ENCODE results near the gene APAF1.
A peak's percentile ranks its signal among the peaks of the same experiment; 100 is the strongest.

APAF1 gene

DNA sequence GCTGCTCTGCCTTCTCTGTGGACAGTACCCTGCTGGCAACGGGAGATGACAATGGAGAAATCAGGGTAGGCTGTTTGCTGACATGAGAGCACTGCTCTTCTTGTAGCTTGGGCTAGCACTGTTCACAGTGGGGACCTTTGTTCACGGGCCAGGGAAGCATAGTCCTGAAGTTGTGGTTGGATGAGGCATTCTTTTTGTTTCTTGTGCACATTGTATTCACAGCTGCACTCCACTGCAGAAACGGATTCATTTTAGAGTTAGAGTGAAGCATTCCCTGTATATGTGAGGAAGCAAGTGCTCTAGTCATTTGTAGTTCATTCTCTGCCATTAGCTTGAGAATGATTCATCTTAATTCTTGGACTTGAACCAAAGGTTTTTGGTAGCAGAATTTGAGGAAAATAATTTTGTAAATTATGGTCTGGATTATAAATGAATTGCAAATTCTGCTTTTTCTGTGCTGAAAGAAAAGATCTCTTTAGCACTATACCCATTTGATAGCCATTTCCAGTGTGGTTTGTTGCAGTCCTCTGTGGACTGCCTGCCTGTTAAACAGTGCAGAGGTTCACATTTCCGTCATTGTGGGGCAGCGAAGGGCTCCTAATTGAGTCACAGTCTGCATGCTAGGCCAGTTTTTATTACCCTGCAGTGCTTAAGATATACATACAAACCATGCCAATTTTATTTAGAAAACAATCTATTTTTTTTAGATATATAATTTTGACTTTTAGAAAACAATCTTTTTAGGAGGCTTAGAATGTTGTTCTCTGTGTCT is 80.6 kb downstream of the APAF1 start:
- DNase-seq: no peak

GRCh38 chr12:98727196-98727595 is 82.1 kb downstream of the APAF1 start:
- DNase-seq: no peak

DNA sequence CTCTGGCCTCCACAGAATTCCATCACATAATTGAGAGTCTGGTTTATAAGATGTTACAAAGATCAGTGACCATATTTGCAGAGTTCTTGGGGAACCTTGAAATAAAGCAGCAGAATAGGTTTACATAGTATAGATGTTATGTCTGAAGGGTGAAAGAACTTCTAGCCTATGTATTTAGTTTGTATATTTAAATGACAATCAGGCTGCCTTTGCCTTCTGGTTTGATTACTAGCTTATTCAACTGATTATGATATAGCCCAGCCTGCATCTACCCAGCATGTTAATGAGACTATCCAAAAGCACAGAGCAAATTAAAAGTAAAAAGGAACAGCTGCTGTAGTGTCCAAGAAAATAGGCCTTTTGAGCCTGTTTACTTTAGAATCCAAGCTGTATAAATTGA is 85.3 kb downstream of the APAF1 start:
- DNase-seq: no peak

DNA sequence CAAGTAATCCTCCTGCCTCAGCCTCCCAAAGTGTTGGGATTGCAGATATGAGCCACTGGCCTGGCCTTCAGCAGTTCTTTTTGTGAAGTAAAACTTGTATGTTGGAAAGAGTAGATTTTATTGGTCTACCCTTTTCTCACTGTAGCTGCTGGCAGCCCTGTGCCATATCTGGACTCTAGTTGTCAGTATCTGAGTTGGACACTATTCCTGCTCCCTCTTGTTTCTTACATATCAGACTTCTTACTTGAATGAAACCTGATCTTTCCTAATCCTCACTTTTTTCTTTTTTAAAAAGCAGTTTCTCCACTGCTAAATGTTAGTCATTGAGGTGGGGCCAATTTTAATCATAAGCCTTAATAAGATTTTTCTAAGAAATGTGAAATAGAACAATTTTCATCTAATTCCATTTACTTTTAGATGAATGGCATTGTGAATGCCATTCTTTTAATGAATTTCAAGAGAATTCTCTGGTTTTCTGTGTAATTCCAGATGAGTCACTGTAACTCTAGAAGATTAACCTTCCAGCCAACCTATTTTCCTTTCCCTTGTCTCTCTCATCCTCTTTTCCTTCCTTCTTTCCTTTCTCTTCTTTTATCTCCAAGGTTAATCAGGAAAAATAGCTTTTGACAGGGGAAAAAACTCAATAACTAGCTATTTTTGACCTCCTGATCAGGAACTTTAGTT is 88.7 kb downstream of the APAF1 start:
- no peak for DNase-seq

- DNase-seq: no peak
These were observed 90.7 kb downstream of the APAF1 start for GRCh38 chr12:98735821-98736220.

DNA sequence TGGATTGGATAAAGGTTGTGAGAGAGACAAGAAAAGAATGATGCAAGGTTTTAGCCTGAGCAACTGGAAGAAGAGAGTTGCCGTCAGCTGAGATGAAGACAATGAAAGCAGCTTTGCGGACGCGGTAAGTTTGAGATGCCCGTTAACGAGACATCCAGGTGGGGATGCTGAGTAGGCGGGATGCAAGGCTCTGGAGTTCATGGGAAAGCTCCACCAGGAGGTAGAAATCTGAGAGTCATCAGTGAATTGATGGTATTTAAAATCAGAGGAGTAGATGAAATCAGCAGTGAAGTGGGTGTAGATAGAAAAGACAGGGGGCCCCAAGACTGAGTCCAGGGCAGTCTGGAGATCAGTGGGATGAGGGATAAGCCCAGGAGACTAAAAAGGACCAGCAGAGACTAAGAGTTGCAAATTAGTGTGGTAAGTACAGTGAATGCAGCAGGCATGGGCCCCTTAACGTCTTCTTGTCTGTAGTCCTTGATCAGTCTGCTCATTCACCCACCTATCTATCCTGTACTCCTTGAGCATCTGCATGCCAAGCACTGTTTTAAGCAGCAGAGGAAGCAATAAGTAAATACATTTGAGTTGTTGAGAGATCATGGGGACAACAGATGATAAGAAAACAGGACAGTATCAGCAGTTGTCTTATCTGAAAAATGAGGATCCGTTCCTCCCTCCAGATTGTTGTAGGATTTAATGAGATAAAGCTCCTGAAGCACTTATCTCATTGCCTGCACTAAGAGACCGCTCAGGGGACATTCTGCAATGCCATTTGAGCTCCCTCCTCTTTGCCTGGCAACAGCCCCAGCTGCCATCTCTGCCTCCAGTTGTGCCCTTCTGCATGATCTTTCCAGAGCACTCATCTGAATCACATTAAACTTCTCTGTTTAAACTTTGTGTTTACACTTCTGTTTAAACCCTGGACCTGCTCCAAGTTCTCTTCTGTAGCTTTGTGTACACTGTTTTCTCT is 91.5 kb downstream of the APAF1 start:
- no peak for DNase-seq

DNA sequence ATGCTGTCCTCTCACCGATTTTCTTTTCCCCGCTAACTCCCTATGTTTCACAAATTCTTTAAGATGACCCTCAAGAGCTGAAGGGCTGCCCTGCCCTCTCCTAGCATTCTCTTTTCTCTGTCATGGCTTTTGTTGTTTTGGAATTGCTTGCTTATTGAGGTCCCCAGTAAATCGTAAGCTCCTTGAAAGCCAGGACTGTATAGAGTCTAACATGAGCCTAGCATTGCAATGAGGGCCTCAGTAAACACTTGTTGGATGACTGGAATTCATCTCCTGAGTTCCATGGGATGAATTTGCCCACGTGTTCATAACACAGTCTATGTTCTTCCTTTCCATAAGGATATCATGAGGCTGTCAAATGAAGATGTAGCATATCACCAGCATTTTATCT is 92.2 kb downstream of the APAF1 start:
- DNase-seq: no peak

DNA sequence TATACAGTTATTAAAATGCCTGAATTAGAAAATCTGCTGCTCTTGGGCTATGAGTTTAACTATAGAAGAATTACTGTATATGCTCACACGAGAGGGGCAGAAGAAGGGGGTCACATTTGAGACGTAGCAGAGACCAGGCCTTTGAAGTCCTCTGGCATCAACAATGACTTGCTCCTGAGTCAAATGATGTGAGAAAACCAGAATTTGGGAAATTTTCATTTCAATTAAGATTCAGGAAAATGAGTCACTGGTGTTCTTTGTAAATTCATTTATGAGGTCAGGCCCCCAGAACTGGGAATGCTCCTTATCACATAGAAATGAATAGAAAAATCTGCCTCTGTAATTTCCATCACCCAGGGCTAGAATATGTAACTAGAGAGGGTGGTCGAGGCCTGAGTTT is 92.9 kb downstream of the APAF1 start:
- no peak for DNase-seq

DNA sequence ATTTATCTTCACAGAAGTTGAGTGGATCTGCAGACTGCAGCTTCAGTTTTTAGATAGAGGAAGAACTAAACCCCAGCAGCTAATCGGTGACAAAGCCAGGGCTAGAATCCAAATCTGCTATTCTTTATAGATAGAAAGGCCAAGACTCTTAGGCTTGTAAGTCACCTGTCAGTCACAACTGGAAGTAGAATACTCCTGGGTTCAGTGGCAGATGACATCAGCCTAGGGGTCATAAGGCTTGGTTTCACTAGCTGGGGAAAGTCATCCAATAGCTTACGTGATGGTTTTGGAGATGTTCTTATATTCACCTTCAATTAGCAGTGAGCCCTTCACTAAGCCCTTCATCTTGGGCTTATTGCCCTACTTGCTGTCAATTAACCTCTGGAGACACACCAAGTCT is 93.4 kb downstream of the APAF1 start:
- DNase-seq: no peak

GRCh38 chr12:98740751-98741150 is 95.7 kb downstream of the APAF1 start:
- no peak for DNase-seq

DNA sequence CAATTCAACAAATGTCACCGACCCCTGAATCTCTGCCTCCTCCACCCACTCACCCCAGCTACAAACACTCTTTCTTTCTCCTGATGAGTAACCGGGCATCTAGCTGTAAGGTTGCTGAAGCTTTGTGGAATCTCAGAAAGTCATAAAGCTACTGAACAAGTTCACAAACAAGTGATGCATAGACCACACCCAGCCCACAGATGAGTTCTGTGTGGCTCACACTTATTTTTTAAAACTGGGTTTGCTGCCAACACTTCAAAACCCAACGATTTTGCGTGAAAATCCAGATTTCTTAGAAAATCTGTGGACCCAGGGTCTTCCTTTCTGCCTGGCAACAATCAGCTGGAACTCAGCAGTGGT is 96.1 kb downstream of the APAF1 start:
- DNase-seq: no peak

DNA sequence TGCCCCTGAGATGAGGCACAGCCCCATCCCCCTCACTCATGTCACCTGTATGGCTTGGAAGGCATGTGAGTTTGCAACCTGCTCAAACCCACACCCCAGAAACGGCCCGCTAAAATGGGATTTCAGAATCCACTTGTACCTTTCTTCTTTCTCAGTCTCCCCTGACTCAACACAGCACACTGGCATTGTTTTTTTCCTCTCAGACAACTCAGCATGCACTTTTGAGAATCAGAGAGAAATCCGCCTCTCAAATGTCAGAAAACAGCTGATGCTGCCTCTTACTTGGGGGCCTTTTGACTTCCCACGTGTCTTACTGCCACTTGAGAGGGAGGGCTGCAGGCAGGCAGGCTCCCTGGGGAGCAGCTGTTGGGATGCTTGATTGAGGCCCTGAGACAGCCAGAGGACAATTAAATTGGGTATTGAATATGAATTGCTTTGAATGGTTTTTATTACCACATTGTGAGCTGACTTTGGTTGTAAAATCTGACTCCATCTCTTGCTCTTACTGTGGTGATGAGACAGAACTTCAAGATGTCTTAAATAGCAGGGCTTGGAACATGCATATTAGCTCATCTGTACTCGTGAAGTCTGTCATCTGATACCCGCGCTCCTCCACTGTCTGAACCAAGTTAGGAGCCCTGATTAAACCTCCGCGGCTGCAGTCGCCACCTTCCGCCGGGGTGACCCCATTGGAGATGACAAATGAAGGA is 96.6 kb downstream of the APAF1 start:
- DNase-seq: no peak

- no peak for DNase-seq
These were observed 98.4 kb downstream of the APAF1 start for GRCh38 chr12:98743362-98743953.

- DNase-seq: no peak
These were observed 99.6 kb downstream of the APAF1 start for GRCh38 chr12:98744680-98745079.

DNA sequence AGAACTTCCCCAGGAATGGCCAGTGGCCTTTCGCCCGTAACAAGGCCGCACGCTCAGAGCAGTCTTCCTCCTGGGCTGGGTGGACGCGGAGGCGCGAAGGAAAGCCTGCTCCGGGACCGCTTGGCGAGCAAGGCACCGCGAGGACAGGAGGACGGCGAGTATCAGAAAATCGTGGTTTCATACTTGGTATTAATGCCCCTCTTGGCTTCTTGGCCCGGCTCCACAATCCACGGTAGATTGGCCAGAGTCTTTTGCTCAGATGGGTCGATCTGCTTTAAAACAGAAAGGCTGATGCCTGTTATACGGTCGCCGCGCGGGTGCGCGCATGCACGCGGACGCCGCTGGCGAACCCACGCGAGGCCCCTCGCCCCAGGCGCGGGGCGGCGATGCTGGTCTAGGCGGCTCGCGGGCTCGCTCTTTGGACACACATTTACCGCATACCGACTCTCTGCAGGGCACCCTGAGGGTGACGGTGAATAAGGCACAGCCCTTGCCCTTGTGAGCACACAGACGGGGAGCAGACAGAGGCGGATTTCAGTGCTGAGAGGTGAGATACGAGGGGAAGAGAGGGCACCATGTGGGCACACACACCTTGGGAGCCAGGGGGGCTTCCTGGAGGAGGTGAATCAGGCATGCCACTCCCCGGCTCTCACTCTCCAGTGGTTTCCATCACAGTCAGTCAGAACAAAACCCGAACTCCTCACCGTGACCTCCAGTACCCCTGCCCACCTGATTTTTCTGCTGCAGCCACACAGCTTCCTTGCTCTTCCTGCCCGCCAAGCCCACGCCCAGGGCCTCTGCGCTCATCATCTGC is 100.7 kb downstream of the APAF1 start:
- no peak for DNase-seq

- DNase-seq: no peak
These were observed 103.4 kb downstream of the APAF1 start for GRCh38 chr12:98748463-98748862.

GRCh38 chr12:98750511-98750910 is 105.4 kb downstream of the APAF1 start:
- DNase-seq: no peak

GRCh38 chr12:98751580-98752115 is 106.6 kb downstream of the APAF1 start:
- DNase-seq: no peak

- no peak for DNase-seq
These were observed 107.6 kb downstream of the APAF1 start for GRCh38 chr12:98752726-98753125.

DNA sequence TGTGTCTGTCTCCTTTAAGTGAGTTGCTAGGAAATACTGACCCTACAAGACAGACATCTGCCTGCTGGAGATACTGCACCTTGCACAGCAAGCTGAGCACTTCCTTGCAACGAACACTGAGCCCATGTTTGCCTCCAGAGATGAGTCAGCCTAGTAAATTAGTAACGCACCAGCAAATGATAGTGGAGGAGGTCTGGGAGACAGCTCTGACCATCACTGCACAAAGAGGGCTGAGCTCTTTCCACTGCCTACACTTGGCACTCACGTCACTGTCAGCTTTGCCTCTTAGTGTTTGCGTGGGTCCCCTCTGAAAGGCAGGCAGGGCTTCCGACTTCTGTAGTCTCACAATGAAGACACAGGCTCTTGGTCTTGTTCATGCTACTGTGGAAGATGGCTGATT is 109.0 kb downstream of the APAF1 start:
- DNase-seq: no peak

DNA sequence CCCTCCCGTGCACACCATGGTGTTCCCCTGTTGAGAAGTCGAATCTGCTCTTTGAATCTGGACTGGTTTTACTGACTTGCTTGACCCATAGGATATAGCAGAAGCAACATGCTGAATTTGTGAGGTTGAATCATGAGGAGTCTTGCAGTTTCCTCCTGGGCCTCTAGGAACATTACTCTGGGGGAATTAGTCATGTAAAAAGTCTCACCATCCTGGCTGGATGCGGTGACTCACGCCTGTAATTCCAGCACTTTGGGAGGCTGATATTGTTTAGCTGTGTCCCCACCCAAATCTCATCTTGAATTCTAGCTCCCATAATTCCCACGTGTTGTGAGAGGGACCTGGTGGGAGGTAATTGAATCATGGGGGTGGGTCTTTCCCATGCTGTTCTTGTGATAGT is 110.8 kb downstream of the APAF1 start:
- peak; percentile 59 for DNase-seq
